K562 (cell line): ENCODE measurements around the gene PNRC2. TPM values are rescaled to one million over a fixed set of nuclear protein-coding genes. Genes with fewer than 3 reads are reported as not detected.

Experiments
- ARID2 ChIP-seq: fragments of 450-650 bp; IDR thresholded peaks from 2 replicates; pipeline ENCODE4 v1.6.1; 2017; ENCODE audit warnings: antibody characterized with exemption, mild to moderate bottlenecking
- ATF7 ChIP-seq: fragments of 450-650 bp; IDR thresholded peaks from 2 replicates; pipeline ENCODE4 v1.7.1; 2014; ENCODE audit warnings: mild to moderate bottlenecking, moderate library complexity
- CREM ChIP-seq: IDR thresholded peaks from 2 replicates; pipeline ENCODE4 v1.6.1; 2014; ENCODE audit warnings: antibody characterized with exemption, low read depth
- EP300 ChIP-seq: IDR thresholded peaks from 2 replicates; pipeline ENCODE4 v1.6.1; 2012; ENCODE audit warnings: low read length, improper control_type of control experiment
- FOS ChIP-seq: IDR thresholded peaks from 3 replicates; pipeline ENCODE4 v1.6.1; 2011; ENCODE audit not compliant: insufficient read length; ENCODE audit errors: extremely low read depth
- HMGXB4 ChIP-seq: sonication (generic); formaldehyde crosslinking; IDR thresholded peaks from 2 replicates; pipeline ENCODE4 v1.8.1; 2023; ENCODE audit warnings: mild to moderate bottlenecking, missing genetic modification reagents
- MEF2D ChIP-seq: conservative IDR thresholded peaks from 2 replicates; pipeline ENCODE4 v1.6.1; 2016; ENCODE audit warnings: low read depth, missing genetic modification characterization, missing compliant biosample characterization
- MTF1 ChIP-seq: fragments of 250-450 bp; sonication (Bioruptor Pico); IDR thresholded peaks from 2 replicates; pipeline ENCODE4 v1.9.0; 2021; ENCODE audit warnings: moderate library complexity, mild to moderate bottlenecking, inconsistent platforms, borderline replicate concordance
- SREBF1 ChIP-seq: fragments of 150-350 bp; IDR thresholded peaks from 2 replicates; pipeline ENCODE4 v1.6.1; 2014; ENCODE audit warnings: antibody characterized with exemption, low read depth, low read length, borderline replicate concordance
- TCF3 ChIP-seq: sonication (generic); formaldehyde crosslinking; IDR thresholded peaks from 2 replicates; pipeline ENCODE4 v1.4.0; 2020; ENCODE audit warnings: mild to moderate bottlenecking, missing genetic modification reagents
- U2AF1 ChIP-seq: fragments of 200-400 bp; formaldehyde crosslinking; optimal IDR thresholded peaks from 2 replicates; pipeline ENCODE3; 2017; ENCODE audit warnings: mild to moderate bottlenecking, low read depth, low read length, moderate library complexity
- ZBTB1 ChIP-seq: sonication (generic); formaldehyde crosslinking; IDR thresholded peaks from 2 replicates; pipeline ENCODE4 v1.8.1; 2023; ENCODE audit warnings: missing genetic modification reagents, low read depth, mild to moderate bottlenecking, borderline replicate concordance
- ZBTB11 ChIP-seq, 3 experiments: fragments of 200-800 bp in 1 of 3; fragments of 250-450 bp in 1 of 3; fragments of 450-650 bp in 1 of 3; sonication (Bioruptor Pico) in 1 of 3; sonication (Bioruptor generic) in 1 of 3; formaldehyde crosslinking in 1 of 3; IDR thresholded peaks; 2 replicates each; pipeline versions ENCODE4 v1.6.1 to v1.8.0; 2016 to 2022; ENCODE audit warnings: mild to moderate bottlenecking in 2 of 3, missing genetic modification characterization in 2 of 3, missing compliant biosample characterization in 1 of 3, moderate library complexity in 1 of 3
- ZBTB5 ChIP-seq: fragments of 450-650 bp; IDR thresholded peaks from 2 replicates; pipeline ENCODE4 v1.6.1; 2017; ENCODE audit warnings: antibody characterized with exemption
- ZNF3 ChIP-seq: fragments of 250-450 bp; sonication (Bioruptor Pico); IDR thresholded peaks from 2 replicates; pipeline ENCODE4 v1.5.0; 2021; ENCODE audit warnings: mild to moderate bottlenecking, moderate library complexity
- ZNF384 ChIP-seq: IDR thresholded peaks from 2 replicates; pipeline ENCODE4 v1.6.1; 2012; ENCODE audit warnings: low read depth, low read length, improper control_type of control experiment
- ZNF395 ChIP-seq: fragments of 200-800 bp; sonication (Bioruptor generic); IDR thresholded peaks from 2 replicates; pipeline ENCODE4 v1.6.1; 2017; ENCODE audit warnings: missing genetic modification characterization, missing compliant biosample characterization
- ZNF778 ChIP-seq: fragments of 450-650 bp; formaldehyde crosslinking; IDR thresholded peaks from 2 replicates; pipeline ENCODE4 v1.4.0; 2020; ENCODE audit warnings: mild to moderate bottlenecking, moderate library complexity
- polyA plus RNA-seq, 8 experiments: library from polyadenylated mRNA; depleted of rRNA in 4 of 8; stranded (reverse) in 5 of 8; unstranded in 3 of 8; fragments of >200 nt; fragmentation: Nextera tagmentation in 2 of 8; fragmentation: Illumina TruSeq in 1 of 8; extraction: Ambion mirVana in 2 of 8; extraction: Trizol in 1 of 8; gene quantifications; 2 replicates each; pipeline versions ENCODE4 v1.2.1 to v1.2.3, GENCODE V29; 2011 to 2014; ENCODE audit warnings: inconsistent platforms in 1 of 8, missing spikeins in 1 of 8
- total RNA-seq, 7 experiments: library from RNA; depleted of rRNA in 6 of 7; stranded (reverse); fragments of >200 nt in 6 of 7; fragmentation: Illumina TruSeq in 2 of 7; extraction: Trizol in 2 of 7; gene quantifications; 2 replicates each; pipeline versions ENCODE4 v1.2.1 to v1.2.3, GENCODE V29; 2011 to 2021; ENCODE audit warnings: low replicate concordance in 1 of 7

Gene PNRC2
- total and polyA plus RNA-seq, 9 of the 15 experiments (the other 6 are each of a cell fraction or from before 2014, with no cell fraction given) = 127 to 303 (median 203) TPM

GRCh38 chr1:23916209-23917131 is 43.2 kb upstream of the PNRC2 start (continued):
- no peak for TF ChIP-seq HMGXB4 (CRISPR knock-in tag)
- no peak for TF ChIP-seq ZNF3 (CRISPR knock-in tag)
- TF ChIP-seq U2AF1 = no peak
- peak; percentile 52 for TF ChIP-seq FOS
- peak; percentile 69; the same call in 1 of the 2 replicates for TF ChIP-seq ZBTB5
- TF ChIP-seq ZBTB1 (CRISPR knock-in tag) = no peak; the same call in 1 of the 2 replicates
- TF ChIP-seq ZNF395 (CRISPR knock-in tag) = 0 out of 2 replicates have a peak, but pooled peaks have one; percentile 33
- TF ChIP-seq ZBTB11 (CRISPR knock-in tag; IDR thresholded peaks at IDR 0.05) = no peak
- peak; percentile 47 for TF ChIP-seq TCF3 (CRISPR knock-in tag)
- TF ChIP-seq ARID2 = peak; percentile 58; the same call in 1 of the 2 replicates
- TF ChIP-seq ZNF384 = 0 out of 2 replicates have a peak, but pooled peaks have one; percentile 22
- TF ChIP-seq CREM = 0 out of 2 replicates have a peak, but pooled peaks have one; percentile 26
- TF ChIP-seq MEF2D (tag) = no peak
- TF ChIP-seq MTF1 (CRISPR knock-in tag) = no peak
- no peak for TF ChIP-seq SREBF1
- no peak for TF ChIP-seq ZNF778
- peak; percentile 42; the same call in 1 of the 2 replicates for TF ChIP-seq ATF7
- no peak for TF ChIP-seq EP300
